IPS DF 19.7 (cell line): ENCODE measurements around the gene SNTG2.
"Not testable (repeated sequence)": the region's sequence is repeated elsewhere in the genome, so short reads cannot be mapped to it uniquely, and the experiment has no call there.

Experiments used
- DNase-seq: peaks from one replicate; pipeline ENCODE4 v3.0.0-alpha.2; 2013; ENCODE audit warnings: low read depth, low spot score

Gene SNTG2

DNA sequence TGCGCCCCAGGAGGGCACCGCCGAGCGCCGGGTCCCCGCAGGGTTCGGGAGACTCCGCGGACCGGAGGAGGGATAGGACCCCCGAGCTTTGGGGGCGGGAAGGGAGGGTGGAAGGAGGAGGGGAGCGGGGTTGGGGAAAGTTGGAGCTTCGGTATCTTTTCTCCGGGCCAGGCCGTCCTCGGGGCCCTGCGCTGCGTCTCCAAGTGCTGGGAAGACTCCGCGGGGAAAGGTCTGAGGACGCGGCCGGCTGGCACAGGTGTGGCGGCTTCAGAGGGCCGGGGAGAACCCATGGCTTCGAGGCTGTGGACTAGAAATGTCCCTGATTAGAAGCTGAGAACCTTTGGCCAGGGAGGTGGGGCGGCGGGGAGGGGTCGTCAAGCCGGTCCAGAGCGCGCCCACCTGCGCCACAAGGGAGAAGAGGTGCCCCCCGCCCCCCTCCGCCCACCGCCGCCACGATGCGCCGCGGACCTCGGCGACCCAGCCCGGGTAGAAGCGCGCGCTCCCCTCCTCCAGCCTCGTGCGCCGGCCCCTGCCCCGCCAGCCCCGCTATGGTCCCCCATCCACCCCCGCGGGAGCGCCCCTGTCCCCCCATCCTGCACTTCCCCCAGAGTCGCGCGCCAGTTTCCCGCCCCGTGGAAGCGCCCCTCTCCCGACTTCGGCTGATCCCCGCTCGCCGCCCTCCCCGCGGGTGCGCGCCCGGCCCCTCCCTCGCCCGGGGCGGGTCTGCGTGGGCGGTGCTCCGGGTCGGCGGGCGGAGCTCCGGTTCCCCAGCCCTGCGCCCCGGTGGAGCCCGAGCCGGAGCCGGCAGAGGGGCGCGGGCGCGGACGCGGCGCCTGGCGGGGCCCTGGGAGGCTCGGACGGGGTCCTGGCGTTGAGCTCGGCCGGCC lies at the start of gene SNTG2:
SNTG2 (plus strand) TSS at position 770 of the 887 bp plus-strand sequence. CDS start 148 bp downstream, outside the sequence.
- no peak for DNase-seq

DNA sequence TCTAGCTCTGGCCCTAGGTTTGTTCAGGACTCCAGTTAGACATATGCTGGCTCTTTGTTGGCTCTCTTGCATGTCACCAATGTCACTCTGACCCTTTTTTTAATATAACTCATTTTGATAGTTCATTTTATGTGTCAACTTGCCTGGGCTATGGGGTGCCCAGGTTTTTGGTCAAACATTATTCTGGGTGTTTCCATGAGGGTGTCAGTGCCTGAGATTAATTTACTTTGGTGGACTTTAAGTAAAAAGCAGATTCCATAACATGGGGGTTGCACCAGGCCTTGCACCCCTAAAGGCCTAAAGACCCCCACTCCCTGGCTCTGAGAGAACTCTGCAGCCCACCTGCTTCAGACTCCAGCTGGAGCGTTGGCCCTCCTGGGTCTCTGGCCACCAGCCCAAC lies 48.1 kb upstream of the SNTG2 start:
- DNase-seq = no peak

DNA sequence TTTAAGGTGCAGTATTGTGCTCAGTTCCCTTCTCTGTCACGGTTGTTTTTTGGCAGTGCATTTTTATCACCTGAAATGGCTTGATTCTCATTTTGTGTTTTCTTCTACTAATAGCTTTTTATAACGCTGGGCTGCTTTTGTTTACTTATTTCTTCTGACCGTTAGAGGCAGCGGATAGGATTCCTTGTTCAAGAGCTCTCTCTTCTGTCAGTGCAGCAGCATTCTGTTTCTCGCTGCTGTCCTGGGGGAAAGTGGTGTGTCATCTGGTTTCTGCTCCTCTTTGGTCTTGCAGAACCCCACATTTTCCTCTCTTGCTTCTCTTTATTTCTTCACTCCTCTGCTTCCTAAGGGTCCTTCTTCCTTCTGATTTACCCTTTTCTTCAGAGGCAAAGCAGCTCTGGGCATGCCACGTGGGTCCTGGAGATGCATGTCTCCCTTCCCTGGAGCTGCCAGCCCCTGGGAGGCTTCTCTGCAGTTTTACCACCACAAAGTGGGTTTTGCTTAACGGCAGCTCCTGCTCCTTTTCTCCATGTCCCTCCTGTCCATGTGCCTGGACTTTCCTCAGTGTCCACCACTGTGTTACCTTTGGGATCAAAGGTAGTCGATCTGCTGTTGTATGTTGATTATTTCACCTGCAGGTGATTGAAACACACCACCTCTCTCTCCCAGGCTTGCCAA lies 47.3 kb upstream of the SNTG2 start:
- DNase-seq = no peak

DNA sequence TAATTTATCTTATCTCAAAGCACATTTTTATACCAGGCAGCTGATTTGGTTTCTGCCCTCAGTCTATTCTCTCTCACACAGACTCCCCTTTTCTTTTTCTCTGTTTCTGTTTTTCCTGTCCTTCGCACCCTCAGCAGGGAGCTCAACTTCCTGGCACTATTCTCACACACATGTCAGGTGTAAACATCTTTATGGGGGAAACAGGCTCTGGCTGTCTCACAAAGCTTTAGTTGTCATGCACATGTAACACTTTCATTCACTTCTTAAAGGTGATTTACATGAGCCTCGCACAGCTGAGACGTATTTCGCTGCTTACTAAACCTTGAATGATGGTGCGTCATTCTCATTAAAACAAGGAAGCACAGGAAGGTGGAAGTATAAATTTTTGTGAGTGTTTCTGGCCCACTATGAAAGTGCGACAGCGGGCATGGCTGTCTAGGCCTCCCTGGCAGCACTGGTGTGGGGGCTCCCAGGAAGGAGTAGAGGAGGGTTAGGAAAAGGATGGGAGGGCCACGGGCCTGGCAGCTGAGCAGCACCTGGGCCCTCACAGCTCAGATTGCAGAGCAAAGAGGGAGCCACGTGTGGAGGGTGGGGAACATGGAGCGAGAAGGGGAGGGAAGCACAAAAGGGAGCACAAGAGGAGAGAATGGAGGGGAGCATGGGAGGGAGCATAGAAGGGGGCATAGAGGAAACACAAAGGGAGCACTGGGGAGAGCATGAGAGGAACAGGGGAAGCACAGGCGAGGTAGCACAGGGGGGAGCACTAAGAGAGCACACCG lies 46.2 kb upstream of the SNTG2 start:
- DNase-seq = no peak

DNA sequence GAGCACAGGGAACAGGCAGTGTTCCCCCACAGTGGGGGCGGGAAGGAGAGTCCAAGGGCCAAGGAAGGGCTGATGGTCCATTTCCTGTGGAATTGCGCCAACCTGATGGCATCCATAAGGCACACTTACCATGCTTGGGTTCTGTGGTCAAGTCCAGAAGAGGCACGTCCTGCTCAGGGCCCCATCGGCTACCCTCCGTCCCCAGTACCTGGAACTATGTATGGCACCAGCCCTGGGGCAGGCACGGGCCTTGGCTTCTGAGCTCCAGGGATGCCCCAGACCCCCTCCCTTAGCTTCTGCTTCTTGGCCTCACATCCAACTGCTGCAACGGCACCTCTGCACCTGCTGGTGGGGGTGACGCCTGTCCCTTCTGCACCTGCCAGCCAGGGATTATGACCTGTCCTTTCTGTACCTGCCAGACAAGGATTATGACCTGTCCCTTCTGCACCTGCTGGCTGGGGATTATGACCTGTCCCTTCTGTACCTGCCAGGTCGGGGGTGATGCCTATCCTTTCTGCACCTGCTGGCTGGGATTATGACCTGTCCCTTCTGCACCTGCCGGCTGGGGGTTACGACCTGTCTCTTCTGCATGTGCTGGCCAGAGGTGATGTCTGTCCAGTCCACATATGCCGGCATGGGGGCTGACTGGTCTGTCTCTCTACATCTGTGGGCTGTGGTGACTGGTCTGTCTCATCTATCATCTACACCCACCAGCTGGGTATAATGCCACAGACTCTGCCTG lies 45.4 kb upstream of the SNTG2 start:
- no peak for DNase-seq

GRCh38 chr2:905833-906140 lies 44.9 kb upstream of the SNTG2 start:
- no peak for DNase-seq

DNA sequence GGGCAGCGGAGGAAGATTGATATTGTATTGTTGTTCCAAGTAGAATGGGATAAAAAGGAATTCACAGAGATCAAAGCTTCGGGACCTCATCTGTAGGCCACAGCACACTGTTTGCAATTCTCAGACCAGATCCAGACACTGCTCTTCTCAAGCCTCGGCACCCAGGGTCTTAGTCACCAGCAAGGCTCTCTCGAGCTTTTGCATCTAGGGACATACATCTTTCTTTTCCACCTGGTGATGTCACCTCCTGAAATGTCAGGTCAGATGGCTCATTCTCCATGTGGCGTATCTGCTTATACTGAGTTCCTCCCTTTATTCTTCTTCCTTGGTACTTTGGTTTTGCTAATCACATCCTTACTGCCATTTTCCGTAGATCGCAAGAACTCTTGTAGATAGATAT lies 42.9 kb upstream of the SNTG2 start:
- no peak for DNase-seq

DNA sequence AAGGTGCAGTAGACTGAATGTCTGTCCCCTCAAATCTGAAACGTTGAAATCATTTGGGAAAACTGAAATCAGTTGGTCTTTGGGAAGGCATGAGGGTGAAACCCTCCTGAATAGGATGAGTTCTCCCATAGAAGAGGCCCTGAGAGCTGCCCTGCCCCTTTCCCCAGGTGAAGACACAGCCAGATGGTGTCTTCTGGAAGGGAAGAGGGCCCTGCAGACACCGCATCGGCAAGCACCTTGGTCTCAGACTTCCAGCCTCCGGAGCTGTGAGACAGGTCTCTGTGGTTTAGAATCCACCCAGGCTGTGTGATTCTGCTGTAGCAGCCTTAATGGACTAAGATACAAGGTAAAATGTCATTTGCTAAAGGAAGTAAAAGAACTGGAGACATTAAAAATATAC lies 42.1 kb upstream of the SNTG2 start:
- no peak for DNase-seq

GRCh38 chr2:909764-910379 lies 40.8 kb upstream of the SNTG2 start:
- not testable (repeated sequence) for DNase-seq

DNA sequence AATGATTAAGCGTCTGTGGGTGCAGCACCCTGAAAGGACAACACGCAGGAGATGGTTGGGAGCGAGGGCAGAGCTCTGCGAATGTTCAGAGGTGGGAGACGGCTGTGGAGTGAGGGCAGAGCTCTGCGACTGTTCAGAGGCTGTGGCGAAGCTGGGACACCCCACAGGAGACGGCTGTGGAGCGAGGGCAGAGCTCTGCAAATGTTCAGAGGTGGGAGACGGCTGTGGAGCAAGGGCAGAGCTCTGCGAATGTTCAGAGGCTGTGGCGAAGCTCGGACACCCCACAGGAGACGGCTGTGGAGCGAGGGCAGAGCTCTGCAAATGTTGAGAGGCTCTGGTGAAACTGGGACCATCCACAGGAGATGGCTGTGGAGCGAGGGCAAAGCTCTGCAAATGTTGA lies 40.0 kb upstream of the SNTG2 start:
- no peak for DNase-seq

DNA sequence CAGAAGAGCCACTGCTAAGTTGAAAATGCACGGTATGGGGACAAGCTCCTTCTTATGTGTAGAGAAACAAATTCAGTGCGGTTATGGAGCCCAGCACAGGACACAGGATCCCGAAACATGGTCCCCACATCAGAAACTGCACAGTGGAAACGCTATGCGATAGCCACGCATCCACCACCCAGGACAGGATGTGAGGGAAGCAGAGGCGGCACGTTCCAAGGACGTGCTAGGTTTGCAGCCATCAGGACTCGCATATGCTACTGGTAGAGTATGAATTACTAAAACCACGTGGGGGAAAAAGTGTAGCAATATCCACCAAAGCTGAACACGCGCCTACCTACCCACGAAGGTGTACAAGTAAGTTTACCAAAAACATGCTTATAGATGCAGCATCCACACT lies 34.7 kb upstream of the SNTG2 start:
- DNase-seq = no peak

DNA sequence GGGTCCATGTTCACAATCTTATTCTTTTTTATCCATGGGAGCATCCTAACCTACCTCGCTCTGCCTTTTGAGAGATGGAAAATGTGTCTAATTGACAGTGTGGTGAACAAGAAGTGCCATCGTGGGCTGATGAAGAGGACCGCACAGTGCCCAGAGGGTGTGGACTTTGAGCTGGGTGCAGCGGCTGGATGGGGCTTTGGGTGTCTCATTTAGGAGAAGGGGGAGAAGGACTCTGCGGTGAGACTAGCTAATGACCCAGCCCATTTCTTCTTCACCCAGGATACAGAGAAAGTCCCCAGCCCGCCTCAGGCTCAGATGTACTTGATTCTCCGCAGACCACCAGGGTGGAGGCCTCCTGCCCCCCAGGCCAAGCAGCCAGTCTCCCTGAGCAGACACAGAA lies 33.7 kb upstream of the SNTG2 start:
- no peak for DNase-seq

- no peak for DNase-seq
Measured at GRCh38 chr2:919672-920071, 31.0 kb upstream of the SNTG2 start.

GRCh38 chr2:920573-920972 lies 30.1 kb upstream of the SNTG2 start:
- no peak for DNase-seq

DNA sequence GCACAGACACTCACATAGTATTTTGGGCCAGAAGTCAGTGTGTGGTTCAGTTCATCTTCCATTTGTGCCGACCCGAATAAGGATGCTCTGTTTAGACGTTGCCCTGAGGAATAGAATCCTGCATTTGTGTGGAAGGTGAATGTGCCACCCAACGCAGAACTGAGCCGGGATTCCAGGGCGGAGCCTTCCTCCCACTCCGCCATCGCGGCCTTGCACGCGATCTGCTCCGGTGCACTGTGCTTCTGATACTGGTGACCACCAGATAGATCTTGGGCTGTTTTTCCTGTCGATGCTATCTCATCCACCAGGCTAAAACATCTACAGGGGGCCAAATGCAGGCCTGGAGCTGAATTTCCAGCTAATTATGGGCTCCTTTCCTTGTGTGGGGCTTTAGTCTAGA lies 29.6 kb upstream of the SNTG2 start:
- DNase-seq = no peak

DNA sequence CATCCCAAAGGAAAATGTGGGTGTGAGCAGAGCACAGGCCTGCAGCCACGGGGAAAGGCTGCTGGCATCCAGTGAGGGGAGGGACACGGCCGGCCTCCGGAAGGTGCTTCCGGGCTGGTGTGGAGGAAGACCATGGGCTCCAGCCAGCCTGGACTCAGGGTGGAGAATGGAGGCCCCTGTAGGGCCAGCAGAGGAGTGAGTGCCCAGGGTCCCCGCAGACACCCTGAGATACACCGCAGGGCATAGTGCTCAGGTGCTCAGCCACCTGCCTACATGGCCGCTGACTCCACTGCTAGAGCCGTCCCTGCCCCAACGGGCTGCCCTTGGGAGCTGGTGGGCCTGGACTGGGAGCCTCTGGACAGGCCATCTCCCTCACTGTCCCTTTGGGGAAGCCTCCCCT lies 28.5 kb upstream of the SNTG2 start:
- DNase-seq = no peak

DNA sequence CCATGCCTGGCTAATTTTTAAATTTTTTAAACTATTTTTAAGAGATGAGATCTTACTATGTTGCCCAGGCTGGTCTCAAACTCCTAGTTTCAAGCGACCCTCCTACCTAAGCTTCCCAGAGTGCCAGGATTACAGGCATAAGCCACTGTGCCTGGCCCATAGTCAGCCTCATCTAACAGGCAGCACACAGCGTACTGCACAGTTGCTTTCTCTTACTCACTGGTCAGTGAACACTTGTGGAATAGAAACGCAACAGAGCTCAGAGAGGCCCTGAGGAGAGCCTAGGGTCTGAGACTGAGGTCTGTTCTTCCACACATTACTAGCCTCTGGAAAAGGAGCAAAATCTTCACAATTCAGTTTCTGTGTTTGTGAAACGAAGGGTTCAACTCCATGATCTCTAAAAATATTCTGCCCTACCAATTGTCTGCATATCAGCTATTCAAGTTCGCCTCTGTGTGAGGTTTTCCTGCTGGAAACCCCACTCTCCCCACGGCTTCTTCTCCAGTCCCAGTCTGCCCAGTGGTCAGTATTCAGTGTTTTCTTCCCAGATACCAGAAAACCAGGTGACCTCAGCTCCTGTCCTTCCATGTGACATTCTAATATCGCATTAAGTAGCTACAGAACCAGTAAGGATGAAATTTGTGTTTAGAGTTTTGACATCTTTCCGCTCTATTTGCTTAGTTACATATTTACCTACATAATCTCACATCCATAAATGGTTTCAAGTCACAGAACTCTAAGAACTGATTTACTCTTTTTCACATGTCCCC lies 26.6 kb upstream of the SNTG2 start:
- no peak for DNase-seq

DNA sequence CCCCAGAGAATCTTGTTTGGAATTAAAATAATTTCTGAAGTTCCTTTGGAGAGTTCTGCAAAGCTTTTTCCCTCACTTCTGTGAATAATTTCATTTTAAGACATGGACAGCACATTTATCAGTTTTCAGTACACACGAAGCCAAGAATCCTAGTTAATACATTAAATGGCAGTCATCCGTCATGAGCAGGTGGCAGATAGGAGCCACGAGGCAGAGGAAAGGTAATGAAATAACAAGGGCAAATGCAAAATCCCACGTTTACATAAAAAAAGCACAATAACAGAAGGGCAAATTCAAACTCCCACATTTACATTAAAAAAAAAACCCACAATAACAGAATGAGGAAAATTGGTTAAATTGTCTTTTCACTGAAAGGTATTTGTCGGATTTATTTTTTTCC lies 25.9 kb upstream of the SNTG2 start:
- no peak for DNase-seq

GRCh38 chr2:925309-925708 lies 25.3 kb upstream of the SNTG2 start:
- DNase-seq = no peak

DNA sequence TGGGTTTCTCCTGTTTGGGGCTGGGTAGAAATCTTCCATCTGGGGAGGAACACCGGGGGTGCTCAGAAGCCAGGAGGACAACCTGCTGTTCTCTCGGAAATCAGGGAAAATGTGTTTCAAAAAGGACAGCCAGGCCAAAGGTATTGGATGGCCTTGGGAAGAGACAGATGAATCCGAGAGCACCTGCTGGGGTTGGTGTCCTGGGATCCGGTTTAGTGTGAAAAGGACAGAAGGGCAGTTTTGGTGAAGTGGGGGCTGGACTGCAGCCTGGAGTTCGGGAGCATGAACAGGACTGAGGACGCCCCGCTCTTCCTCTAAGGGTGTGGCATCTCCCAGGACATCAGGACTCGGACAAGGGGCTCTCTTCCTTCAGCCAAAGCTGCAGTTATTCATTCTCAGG lies 24.9 kb upstream of the SNTG2 start:
- no peak for DNase-seq
